GM12891 (cell line): ENCODE data around the gene CCDC66.
"Not testable (repeated sequence)": the region's sequence is repeated elsewhere in the genome, so short reads cannot be mapped to it uniquely, and the experiment has no call there.

Experiments
- DNase-seq: peaks from one replicate; pipeline ENCODE4 v3.0.0; 2011; ENCODE audit warnings: low spot score; ENCODE audit not compliant: insufficient read length
- FAIRE-seq: peaks from 2 replicates; lab custom pipeline; 2011; peaks lifted over from hg19 to GRCh38; lab: Jason Lieb, UNC
- PAX5 ChIP-seq: IDR thresholded peaks from 2 replicates; pipeline ENCODE4 v1.6.1; 2011; ENCODE audit warnings: low read length, moderate library complexity, mild to moderate bottlenecking; ENCODE audit not compliant: insufficient read depth, severe bottlenecking
- POLR2A ChIP-seq: IDR thresholded peaks from 2 replicates; pipeline ENCODE4 v1.6.1; 2011; ENCODE audit warnings: low read depth, low read length, control low read depth
- POLR2AphosphoS5 ChIP-seq: IDR thresholded peaks from 2 replicates; pipeline ENCODE4 v1.6.1; 2011; ENCODE audit warnings: low read depth, low read length, control low read depth
- POU2F2 ChIP-seq: IDR thresholded peaks from 2 replicates; pipeline ENCODE4 v1.6.1; 2011; ENCODE audit warnings: low read depth, mild to moderate bottlenecking, control low read depth, low read length, moderate library complexity
- SPI1 ChIP-seq: IDR thresholded peaks from 2 replicates; pipeline ENCODE4 v1.6.1; 2011; ENCODE audit warnings: low read depth, low read length, control low read depth
- TAF1 ChIP-seq: IDR thresholded peaks from 2 replicates; pipeline ENCODE4 v1.6.1; 2011; ENCODE audit warnings: low read depth, low read length, control low read depth

CCDC66 gene

DNA sequence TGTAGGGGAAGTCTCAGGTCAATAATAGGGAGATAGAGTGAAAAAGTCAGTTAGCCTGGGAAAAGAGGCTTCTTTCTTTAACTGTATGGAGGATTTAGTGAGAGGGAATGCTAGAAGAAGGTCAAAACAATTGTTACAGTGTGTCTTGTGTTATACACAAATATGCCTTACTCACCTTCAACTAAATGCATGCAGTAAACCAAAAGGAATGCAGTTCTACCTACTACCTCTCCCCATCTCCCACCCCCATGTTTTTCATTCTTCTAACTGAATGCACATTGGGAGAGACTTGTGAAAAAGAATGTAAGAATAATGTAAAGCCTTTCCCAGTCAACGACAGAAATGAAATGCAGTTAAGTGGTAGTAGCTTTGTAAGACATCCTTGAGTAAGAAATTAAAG, 33.8 kb downstream of the CCDC66 start:
- no peak for DNase-seq
- no peak for FAIRE-seq
- TF ChIP-seq SPI1 = no peak
- no peak for TF ChIP-seq PAX5
- TF ChIP-seq POLR2AphosphoS5 = no peak
- no peak for TF ChIP-seq POU2F2
- no peak for TF ChIP-seq TAF1
- TF ChIP-seq POLR2A = no peak

DNA sequence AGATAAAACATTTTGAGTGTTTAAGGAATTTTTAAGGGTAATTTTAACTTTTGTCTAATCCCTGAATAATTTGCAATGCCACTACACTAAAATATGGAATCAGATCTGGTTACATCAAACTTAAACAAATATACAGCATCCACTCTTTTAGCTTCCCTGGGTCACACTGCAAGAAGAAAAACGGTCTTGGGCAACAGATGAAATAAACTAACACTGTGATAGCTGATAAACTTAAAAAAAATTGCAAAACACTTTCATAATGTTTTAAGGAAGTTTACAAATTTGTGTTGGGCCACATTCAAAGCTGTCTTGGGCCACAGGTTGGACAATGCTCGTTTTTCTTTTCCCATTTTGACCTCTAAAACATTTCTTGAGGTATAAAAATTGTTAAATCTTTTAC, 34.3 kb downstream of the CCDC66 start:
- DNase-seq (no peak), FAIRE-seq (no peak)
- TF ChIP-seq SPI1 (no peak), PAX5 (no peak), POLR2AphosphoS5 (no peak), POU2F2 (no peak), TAF1 (no peak)

DNA sequence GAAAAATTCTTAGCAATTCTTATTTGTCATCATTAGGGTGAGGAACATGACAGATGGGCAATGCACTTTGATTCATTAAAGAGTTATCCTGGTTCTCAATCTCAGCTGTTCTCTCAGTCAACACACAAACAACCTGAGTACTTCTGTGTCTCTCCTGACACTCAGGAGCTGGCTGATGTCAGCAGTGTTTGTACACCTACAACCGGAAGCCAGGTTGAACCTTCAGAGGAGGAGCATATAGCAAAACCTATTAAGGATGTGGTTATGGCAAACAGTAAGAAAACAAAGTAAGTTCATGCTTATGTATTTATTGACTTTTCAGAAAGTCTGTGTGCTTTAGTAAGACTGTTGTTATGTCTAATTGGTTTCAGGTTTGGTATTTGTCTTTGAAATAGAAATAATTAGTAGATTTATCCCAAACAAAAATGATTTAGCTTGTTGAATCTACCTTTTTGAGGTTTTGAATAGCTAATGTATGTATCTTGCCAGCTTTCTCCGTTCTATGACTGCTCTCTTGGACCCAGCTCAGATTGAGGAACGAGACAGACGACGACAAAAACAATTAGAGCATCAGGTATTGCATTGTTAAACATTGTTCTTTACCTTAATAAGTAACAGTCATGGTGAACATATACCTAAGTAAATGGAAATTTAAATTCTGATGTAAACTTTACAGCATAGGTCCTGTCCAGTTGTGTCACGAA, 36.6 kb downstream of the CCDC66 start:
- peak; percentile 28 for FAIRE-seq
- TF ChIP-seq SPI1 (no peak), POLR2A (no peak), POU2F2 (no peak), PAX5 (no peak), TAF1 (no peak), POLR2AphosphoS5 (no peak)
- no peak for DNase-seq

DNA sequence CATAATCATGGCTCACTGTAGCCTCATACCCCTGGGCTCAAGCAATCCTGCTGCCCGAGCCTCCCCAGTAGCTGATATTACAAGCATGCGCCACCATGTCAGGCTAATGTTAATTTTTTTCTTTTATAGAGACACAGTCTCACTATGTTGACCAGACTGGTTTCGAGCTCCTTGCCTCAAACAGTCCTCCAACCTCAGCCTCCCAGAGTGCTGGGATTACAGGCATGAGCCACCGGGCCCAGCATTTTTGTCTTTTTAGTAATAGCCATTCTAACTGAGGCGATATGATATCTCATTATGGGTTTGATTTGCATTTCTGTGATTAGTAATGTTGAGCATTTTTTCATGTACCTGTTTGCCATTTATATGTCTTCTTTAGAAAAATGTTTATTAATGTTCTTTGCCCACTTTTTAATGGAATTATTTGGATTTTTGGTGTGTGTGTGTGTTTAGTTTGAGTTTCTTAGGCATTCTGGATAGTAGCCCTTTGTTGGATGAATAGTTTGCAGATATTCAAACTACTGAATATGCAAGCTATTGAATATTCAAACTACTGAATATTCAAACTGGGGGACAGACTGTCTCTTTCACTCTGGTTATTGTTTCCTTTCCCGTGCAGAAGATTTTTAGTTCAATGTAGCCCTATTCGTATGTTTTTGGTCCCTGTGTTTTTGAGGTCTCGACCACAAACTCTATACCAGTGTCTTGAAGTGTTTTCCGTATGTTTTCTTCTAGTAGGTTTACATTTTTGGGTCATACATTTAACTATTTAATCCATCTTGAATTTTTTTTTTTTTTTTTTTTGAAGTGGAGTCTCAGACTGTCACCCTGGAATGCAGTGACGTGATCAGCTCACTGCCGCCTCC, 39.2 kb downstream of the CCDC66 start:
- TF ChIP-seq POLR2AphosphoS5 = no peak
- TF ChIP-seq TAF1 = no peak
- TF ChIP-seq POU2F2 = no peak
- TF ChIP-seq POLR2A = no peak
- DNase-seq (no peak), FAIRE-seq (no peak)

DNA sequence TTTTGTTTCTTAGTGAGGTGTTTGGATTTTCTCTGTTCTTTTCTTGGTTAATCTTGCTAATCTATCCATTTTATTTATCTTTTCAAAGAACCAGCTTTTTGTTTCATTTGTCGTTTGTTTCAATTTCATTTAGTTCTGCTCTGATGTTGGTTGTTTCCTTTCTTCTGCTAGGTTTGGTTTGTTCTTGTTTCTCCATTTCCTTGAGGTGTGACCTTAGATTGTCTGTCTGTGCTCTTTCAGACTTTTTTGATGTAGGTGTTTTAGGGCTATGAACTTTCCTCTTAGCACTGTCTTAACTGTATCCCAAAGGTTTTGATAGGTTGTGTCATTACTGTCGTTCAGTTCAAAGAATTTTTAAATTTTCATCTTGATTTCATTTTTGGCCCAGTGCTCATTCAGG, 51.5 kb downstream of the CCDC66 start:
- DNase-seq, FAIRE-seq: not testable (repeated sequence)

GRCh38 chr3:56610669-56611335, 53.8 kb downstream of the CCDC66 start:
- DNase-seq (no peak), FAIRE-seq (no peak)
- TF ChIP-seq POU2F2 (no peak), POLR2A (no peak), PAX5 (no peak), TAF1 (no peak), SPI1 (no peak), POLR2AphosphoS5 (no peak)

DNA sequence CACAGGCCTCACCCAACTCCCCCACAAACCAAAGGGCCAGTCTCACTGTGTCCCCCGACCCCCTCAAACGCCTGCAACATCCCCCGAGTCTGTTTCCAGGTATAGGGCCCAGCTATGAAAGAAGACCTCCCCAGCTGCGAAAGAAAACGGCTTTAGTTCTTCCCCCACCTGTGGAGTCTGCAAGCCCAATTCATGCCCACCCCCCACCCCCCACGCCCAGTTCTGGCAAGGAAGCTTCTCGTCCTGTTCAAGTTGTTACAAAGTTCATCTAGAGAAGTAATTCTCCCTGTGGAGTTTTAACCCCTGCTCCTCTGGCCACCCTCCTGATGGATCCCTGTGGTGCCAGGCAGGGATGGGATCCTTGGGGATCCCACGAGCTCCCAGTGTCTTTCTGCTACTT, 54.4 kb downstream of the CCDC66 start:
- FAIRE-seq = no peak
- DNase-seq = no peak
- TF ChIP-seq POLR2A (no peak), SPI1 (no peak), POLR2AphosphoS5 (no peak), POU2F2 (no peak), TAF1 (no peak), PAX5 (no peak)

GRCh38 chr3:56612146-56612545, 55.2 kb downstream of the CCDC66 start:
- DNase-seq (no peak), FAIRE-seq (peak; percentile 33)
- TF ChIP-seq POLR2A = no peak
- TF ChIP-seq TAF1 = no peak
- no peak for TF ChIP-seq POLR2AphosphoS5
- no peak for TF ChIP-seq PAX5
- TF ChIP-seq POU2F2 = no peak
- TF ChIP-seq SPI1 = no peak

DNA sequence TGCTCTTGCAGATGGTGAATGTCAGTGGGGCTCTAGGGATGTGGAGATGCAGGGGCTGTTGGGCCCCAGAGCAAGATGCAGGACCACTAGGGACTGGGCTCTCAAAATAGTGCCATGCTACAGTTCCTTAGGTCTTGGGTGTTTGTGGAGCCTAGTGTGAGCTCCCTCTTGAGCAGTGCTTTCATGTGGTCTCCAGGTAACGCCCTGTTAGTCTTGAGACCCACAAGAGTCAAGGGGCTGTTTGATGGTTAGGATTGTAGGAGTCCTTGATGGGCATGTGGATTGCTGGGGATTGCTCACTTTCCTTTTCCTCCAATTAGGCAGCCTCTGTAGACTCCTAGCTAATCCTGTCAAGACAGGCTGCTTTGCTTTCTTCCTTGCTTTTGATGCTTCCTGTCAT, 56.0 kb downstream of the CCDC66 start:
- no peak for TF ChIP-seq POU2F2
- no peak for FAIRE-seq
- no peak for DNase-seq

DNA sequence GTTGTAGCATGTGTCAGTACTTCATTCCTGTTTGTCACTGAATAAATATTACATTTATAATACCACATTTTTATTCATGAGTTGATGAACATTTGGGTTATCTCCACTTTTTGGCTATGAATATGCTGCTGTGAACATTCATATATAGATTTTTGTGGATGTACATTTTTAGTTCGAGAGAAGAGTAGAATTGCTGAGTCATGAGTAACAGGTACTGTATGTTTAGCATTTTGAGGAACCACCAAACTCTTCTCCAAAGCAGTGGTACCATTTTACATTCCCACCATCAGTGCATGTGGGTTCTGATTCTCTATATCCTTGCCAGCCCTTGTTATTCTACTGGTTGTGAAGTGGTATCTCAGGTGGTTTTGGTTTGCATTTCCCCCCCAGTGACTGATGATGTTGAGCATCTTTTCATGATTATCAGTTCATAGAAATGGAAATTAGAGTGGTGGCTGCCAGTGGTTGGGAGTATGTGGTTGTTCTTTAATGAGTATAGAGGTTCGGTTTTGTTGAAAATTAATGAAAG, 59.6 kb downstream of the CCDC66 start:
- TF ChIP-seq PAX5 = no peak
- FAIRE-seq (peak; percentile 13), DNase-seq (no peak)
